ENCODE measurements around the gene RPAP2.

- TF ChIP-seq CTCF (IDR thresholded peaks at IDR 0.05), result no peak
- no peak for TF ChIP-seq POLR2A (IDR thresholded peaks at IDR 0.05)
- TF ChIP-seq EP300 (IDR thresholded peaks at IDR 0.05; ENCODE audit: low read depth), result no peak
- no peak for TF ChIP-seq POLR2AphosphoS5 (IDR thresholded peaks at IDR 0.05)
Observed at GRCh38 chr1:92365378-92366039, 66.7 kb downstream of the RPAP2 start.

Data from transverse colon (tissue), 4 donors.